ENCODE results near the gene EIF4G1. TPM values are rescaled to one million over a fixed set of nuclear protein-coding genes. Genes with fewer than 3 reads are reported as not detected.

Gene EIF4G1, protein sequence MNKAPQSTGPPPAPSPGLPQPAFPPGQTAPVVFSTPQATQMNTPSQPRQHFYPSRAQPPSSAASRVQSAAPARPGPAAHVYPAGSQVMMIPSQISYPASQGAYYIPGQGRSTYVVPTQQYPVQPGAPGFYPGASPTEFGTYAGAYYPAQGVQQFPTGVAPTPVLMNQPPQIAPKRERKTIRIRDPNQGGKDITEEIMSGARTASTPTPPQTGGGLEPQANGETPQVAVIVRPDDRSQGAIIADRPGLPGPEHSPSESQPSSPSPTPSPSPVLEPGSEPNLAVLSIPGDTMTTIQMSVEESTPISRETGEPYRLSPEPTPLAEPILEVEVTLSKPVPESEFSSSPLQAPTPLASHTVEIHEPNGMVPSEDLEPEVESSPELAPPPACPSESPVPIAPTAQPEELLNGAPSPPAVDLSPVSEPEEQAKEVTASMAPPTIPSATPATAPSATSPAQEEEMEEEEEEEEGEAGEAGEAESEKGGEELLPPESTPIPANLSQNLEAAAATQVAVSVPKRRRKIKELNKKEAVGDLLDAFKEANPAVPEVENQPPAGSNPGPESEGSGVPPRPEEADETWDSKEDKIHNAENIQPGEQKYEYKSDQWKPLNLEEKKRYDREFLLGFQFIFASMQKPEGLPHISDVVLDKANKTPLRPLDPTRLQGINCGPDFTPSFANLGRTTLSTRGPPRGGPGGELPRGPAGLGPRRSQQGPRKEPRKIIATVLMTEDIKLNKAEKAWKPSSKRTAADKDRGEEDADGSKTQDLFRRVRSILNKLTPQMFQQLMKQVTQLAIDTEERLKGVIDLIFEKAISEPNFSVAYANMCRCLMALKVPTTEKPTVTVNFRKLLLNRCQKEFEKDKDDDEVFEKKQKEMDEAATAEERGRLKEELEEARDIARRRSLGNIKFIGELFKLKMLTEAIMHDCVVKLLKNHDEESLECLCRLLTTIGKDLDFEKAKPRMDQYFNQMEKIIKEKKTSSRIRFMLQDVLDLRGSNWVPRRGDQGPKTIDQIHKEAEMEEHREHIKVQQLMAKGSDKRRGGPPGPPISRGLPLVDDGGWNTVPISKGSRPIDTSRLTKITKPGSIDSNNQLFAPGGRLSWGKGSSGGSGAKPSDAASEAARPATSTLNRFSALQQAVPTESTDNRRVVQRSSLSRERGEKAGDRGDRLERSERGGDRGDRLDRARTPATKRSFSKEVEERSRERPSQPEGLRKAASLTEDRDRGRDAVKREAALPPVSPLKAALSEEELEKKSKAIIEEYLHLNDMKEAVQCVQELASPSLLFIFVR (N-terminal part only)
- 374 and 376 TPM in 2 replicates for total RNA-seq

GRCh38 chr3:184314363-184314699 is at the start of gene EIF4G1:
Gene EIF4G1, plus strand, starts transcription at chr3:184314606. Its CDS starts 1,191 bp downstream, at chr3:184315797.

DNA sequence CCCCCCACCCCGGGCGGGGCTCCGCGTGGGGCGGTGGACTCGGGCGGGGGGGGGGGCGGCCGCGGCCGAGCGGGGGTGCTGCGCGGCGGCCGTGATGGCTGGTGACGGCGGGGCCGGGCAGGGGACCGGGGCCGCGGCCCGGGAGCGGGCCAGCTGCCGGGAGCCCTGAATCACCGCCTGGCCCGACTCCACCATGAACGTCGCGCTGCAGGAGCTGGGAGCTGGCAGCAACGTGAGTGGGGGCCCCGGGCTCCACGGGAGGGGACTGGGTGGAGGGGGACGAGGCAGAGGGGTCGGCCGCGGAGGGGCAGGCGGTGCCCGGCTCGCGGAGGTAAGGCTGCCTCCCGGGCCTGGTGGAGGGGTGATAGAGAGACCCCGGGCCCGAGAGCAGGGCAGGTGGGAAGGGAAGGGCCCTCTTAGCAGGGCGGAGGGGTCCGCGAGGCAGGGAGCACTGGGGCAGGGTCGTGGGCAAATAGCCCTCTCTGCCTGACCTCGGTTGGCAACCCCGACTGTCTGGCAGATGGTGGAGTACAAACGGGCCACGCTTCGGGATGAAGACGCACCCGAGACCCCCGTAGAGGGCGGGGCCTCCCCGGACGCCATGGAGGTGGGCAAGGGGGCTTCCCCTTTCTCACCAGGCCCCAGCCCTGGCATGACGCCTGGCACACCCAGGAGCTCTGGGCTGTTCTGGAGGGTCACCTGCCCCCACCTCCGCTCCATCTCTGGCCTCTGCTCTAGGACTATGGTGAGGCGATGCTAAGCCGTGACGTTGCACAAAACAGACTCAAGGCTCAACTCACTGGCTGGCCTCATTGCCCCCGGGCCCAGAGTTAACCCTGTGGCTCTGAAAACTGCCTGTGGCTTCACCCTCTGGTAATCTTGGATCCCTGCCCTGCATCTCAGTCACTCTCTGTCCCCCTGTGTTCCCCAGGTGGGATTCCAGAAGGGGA is 38.2 kb upstream of the EIF4G1 start, which contains the start of gene ECE2:
Gene ECE2 (plus strand): TSS at position 62 of the 950 bp plus-strand sequence. CDS start 132 bp downstream, at position 194.

GRCh38 chr3:184298759-184299487 is 15.5 kb upstream of the EIF4G1 start, which contains the start of gene PSMD2:
Gene PSMD2, plus strand, starts transcription at chr3:184299241. Its CDS starts 26 bp downstream, at chr3:184299267.

DNA sequence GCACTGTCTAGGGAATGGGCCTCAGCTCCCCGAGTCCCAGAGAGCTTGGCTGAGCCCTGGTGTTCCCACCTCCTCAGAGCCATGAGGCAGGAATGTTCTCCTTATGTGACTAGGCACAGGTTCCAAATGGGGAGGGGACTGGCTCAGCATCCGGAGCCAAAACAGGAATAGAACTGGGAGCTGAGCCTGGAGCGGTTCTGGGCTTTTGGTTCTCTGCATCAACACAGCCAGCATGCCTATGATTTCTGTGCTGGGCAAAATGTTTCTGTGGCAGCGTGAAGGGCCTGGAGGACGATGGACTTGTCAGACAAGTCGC is 23.0 kb downstream of the EIF4G1 start, which contains the start of gene FAM131A:
Gene FAM131A (plus strand): TSS at position 202 of the 316 bp plus-strand sequence. CDS start 31 bp downstream, at position 233.

DNA sequence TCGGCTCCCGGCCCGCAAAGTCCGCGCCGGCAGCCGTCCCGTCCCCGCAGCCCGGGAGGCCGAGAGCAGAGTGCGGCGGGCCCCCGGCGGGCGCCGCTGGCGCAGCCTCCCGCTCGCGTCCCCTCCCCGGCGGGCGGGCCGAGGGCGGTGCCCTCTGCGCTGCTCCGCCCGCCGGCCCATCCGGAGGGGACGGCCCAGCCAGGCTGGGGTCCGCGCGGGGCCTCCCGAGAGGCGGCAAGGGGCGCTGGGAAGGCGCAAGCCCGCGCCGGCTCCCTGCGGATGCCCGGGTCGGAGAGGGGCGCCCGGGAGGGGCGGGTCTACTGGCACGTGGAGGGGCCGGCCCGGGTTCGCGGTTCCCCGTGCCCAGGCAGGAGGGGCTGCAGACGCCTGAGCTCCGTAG is 47.1 kb downstream of the EIF4G1 start, which contains the start of the genes CLCN2 and POLR2H:
Gene CLCN2 (minus strand): TSS at position 74 of the 400 bp plus-strand sequence. CDS start 126 bp downstream, outside the sequence.
Gene POLR2H (plus strand): TSS at position 179 of the 400 bp plus-strand sequence. CDS start 1,783 bp downstream, outside the sequence.

DNA sequence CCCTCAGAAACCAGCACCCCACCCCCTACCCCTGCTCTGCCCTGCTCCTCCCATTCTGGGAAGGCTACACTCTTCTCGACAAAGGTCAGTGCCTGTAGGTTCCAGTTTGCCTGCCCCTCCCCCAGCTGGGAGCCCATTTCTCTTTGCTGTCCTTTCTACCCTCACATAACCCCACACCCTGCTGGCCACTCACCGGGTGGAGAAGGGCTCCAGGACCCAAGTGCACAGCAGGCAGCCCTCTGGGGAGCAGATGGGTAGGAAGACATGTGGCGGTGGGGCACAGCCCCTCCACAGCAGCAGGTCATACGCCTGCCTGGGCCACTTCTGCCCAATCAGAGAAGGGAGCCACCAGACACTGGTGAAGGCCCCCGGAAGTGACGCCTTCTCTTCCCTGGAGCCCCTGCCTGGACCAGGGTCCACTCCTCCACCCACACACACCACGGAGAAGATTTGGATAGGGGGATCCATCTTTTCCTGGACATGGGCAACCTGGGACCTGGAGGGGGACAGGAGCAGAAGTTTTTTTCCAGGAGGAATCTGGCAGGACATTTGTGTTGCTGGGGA is 63.6 kb downstream of the EIF4G1 start, which contains the start of gene THPO:
Gene THPO (minus strand): TSS at position 326 of the 564 bp plus-strand sequence. CDS start 1,948 bp downstream, outside the sequence.

DNA sequence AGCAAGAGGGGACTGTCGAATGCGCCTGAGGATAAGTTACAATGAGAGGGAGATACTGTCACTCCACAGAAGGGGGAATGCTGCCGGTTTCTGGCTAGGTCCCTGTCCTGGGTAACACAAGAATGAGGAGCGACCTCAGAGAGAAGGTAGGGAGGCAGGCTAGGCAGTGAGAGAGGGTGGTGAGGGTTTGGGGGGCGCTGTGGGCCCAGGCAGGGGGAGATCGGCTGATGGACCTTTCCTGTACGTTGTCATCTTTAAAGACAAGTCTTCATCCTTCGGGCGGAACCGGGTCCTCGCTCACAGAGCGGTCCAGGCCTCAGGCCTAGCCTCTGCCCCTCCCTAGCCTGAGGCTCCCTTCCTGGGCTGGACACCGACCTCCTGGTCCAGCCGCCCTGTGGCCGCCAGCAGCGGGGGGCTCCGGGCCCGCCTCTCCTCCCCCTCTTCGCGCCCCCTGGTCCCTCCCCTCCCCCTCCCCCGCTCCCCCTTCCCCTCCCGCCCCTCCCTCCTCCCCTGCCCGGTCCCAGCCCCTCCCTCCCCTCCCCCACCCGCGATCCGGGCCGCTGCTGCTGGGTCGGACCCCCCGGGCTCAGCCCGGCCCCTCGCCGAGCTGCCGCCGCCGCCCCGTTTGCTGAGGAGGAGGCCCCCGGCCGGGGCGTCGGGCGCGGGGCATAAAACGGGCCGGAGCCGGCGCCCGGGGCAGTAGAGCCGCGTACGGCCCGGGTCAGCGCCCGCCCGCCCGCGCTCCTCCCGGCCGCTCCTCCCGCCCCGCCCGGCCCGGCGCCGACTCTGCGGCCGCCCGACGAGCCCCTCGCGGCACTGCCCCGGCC is 65.2 kb downstream of the EIF4G1 start, which contains the start of gene CHRD:
Gene CHRD (plus strand): TSS at position 697 of the 827 bp plus-strand sequence. CDS start 265 bp downstream, outside the sequence.

Other genes with a start within 250 kb of the EIF4G1 start
- gene HTR3E, start 217.5 kb upstream of the EIF4G1 start, total RNA-seq = not detected in 2 replicates
- gene EIF2B5, start 179.2 kb upstream of the EIF4G1 start, total RNA-seq = 36.0 and 41.0 TPM in 2 replicates
- gene DVL3, start 159.2 kb upstream of the EIF4G1 start, total RNA-seq = 26.3 and 31.3 TPM in 2 replicates
- gene AP2M1, start 139.8 kb upstream of the EIF4G1 start, total RNA-seq = 577 and 754 TPM in 2 replicates
- 40.7 and 55.6 TPM in 2 replicates for gene ABCF3, start 128.4 kb upstream of the EIF4G1 start, total RNA-seq
- gene VWA5B2, start 85.0 kb upstream of the EIF4G1 start, total RNA-seq = 0.06 TPM in 1 of 2 replicates, not detected in the other
- gene ALG3, start 65.6 kb upstream of the EIF4G1 start, total RNA-seq = 19.5 and 29.3 TPM in 2 replicates
- 2.2 and 3.2 TPM in 2 replicates for gene EEF1AKMT4, start 64.9 kb upstream of the EIF4G1 start, total RNA-seq
- 0.50 and 0.66 TPM in 2 replicates for gene CAMK2N2, start 53.1 kb upstream of the EIF4G1 start, total RNA-seq
- not detected in 2 replicates for gene ECE2, start 38.6 kb upstream of the EIF4G1 start, total RNA-seq
- gene PSMD2, start 15.4 kb upstream of the EIF4G1 start, total RNA-seq = 404 and 624 TPM in 2 replicates
- gene FAM131A, start 23.0 kb downstream of the EIF4G1 start, total RNA-seq = 32.1 and 33.5 TPM in 2 replicates
- 2.9 and 3.4 TPM in 2 replicates for gene CLCN2, start 47.0 kb downstream of the EIF4G1 start, total RNA-seq
- gene POLR2H, start 47.1 kb downstream of the EIF4G1 start, total RNA-seq = 64.4 and 73.7 TPM in 2 replicates
- 0.13 TPM in 1 of 2 replicates, not detected in the other for gene THPO, start 63.6 kb downstream of the EIF4G1 start, total RNA-seq
- gene CHRD, start 65.4 kb downstream of the EIF4G1 start, total RNA-seq = 1.7 and 2.4 TPM in 2 replicates
- gene EPHB3, start 247.2 kb downstream of the EIF4G1 start, total RNA-seq = 1.5 and 2.7 TPM in 2 replicates